GM21529 (cell line): ENCODE data around the gene JAKMIP1.
A peak's percentile ranks its signal among the peaks of the same experiment; 100 is the strongest.
"Not testable (repeated sequence)": the region's sequence is repeated elsewhere in the genome, so short reads cannot be mapped to it uniquely, and the experiment has no call there.

Source experiments
- ATAC-seq: cut with Tn5 transposase; IDR thresholded peaks from one replicate; pipeline ENCODE4 v1.9.1; 2021; ENCODE audit not compliant: unreplicated experiment

Gene JAKMIP1

DNA sequence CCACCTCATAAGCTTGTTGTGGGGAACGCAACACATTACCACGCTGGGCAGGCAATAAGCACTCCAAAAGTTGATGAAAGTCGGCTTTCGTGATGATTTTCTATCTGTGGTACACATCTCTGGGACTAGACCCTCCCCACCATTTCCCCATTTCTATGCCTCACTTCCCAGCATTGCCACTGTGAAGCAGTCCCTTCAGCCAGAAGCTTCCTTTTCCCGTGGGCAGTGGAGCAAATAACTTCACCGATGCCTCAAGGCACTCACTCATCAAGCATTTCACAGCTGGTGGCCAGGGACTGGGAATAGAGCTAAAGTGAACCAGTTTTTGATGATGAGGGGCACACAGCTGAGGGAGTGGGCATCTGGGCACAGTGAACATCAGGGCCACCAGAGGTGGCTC, 201.0 kb downstream of the JAKMIP1 start:
- ATAC-seq = no peak

DNA sequence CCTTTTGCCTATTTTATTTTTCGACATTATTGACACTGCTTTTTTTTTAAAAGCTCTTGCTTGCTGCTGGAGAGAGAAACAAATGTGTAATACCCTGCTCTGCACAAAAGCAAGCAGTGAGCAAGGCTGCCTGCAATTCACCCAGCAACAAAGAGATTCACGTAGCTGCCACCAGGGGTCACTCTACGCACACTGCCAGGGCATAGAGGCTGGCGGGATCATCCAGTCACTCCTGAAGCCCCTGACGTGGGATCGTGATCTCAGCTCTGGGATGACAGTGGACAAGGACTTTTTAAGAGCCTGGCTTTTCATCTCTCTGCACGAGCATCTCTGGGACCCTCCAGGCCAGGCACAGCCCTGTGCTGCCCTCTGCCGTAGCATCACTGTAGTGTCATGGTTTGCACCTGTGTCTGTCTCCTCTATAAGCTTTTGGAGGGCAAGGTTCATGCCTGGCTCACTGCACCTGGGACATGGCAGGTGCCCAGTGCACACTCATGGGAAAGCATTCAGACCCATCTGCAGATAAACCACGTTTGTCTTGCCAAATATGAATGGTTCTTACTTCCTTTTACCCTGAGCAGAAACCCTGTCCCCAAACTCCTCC, 201.9 kb downstream of the JAKMIP1 start:
- ATAC-seq = peak; percentile 82

DNA sequence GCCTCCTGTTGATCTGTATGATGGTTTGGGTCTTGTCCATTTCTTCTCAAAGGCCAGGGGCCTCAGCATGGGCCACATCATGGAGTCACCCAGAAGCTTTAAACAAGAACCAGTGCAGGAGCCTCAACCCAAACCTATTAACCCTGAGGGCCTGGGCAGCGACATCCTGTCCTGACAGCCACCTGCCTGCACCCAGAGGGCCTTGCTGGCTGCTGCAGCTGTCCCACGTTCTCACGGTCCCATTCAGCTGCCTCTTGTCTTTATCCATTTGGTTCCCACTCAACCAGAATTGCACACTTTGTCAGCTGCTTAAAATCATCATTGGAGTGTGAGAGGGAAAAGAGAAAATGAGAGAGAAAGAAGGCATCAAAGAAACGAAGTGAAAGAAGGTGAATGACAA, 203.7 kb downstream of the JAKMIP1 start:
- no peak for ATAC-seq

DNA sequence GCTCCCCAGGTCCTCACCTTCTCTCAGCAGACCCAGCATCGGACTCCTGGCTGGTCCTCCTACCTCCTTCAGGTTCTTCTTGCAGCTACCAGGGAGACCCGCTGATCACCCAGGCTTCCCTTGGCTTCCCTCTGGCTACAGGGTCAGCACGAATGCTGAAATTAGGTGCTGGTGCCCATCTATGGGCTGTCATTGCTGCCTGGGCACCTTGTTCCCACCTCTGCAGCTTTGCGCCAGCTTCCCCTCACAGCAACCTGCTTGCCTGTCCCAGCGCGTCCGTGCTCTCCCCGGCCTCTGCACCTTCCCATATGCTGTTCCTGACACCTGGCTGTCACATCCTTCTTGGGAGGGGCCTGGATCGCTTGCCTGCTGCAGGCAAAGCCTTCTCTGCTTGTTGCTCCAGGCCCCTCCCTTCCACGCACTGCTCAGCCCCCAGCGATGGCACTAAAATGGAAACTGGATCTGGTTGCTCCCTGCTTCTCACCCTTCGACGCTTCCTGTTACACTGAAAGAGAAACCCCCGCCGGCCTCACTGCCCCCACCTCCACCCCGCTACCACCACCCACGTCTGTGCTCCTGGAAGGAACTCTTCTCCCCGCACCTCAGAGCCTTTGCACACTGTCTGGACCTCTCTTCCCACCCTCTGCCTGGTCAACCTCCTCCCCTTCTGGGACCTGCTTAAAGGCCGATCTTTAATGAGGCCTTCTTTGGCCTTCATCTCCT, 204.3 kb downstream of the JAKMIP1 start:
- ATAC-seq = no peak

DNA sequence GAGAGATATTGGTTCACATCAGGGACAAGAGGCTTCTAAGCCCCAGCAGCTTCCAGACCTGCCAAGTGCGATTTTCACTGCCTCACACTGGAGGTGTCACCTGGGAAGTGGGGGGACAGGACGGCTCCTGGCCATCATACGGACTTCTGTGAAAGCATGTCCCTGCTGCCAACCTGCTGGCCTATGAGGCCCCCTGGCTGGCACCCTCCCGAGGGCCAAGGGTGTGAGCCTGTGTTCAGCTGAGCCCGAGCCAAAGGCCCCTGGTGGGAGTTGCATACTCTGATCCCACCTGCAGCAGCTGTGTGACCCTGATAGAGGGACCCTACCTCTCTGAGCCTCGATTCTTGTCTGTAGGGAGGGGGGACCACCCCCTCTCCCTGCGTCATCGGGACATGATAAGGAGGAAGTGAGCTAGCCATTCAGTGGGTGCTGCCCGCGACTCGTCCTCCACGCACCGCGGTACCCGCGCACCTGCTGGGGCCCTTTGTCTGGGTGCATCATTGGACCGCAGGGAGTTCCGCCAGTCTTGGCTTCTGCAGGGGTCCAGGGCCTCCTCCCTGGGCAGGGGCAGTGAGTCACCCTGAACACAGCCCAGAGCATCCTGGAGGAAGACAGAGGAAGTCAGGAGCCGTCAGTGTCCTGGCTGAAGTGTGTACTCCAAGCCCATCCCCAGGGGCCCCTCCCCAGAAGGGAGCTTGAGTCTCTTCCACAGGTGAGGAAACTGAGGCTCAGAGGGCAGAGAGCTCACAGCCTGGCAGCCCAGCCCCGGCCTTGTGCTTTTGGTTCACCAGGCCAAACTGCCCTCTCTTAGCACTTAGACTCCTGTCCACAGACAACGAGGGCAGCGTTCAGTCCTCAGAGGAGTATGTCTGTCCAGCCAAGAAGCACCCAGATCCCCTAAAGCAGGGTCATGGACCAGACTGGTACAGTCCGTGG, 206.2 kb downstream of the JAKMIP1 start:
- ATAC-seq = no peak

DNA sequence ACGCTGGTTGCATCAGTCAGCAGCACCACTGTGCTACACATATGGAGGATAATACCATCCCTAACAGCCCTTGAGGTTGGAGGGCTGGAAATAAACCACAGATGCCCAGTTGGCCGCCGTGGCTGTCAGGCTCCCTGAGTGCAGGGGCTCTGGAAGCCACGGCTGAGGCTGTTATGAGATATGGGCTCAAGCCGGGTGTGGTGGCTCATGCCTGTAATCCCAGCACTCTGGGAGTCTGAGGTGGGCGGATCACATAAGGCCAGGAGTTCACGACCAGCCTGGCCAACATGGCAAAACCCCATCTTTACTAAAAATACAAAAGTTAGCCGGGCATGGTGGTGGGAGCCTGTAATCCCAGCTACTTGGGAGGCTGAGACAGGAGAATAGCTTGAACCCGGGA, 207.0 kb downstream of the JAKMIP1 start:
- not testable (repeated sequence) for ATAC-seq

DNA sequence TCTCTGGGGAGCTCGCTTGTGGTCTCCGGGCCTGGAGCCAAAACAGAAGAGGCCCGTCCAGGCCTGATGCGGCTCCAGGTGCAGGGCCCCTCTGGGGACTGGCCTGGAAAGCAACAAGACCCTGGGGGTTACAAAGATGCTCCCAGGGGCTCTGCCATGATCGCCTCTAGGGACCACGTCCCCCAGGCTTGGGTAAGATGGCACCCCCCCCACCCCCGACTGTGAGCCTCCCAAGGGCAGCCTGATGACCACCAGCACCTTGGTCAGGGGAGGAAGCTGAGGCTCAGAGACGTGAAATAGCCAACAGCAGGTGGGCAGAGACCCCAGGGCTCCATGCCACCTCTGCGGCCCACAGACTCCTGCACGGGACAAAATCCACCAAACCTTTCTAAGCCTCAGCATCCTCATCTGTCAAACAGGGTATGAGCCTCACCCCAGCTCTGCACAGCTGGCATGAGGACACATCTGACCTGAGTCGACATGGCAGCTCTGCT, 207.5 kb downstream of the JAKMIP1 start:
- ATAC-seq = no peak

DNA sequence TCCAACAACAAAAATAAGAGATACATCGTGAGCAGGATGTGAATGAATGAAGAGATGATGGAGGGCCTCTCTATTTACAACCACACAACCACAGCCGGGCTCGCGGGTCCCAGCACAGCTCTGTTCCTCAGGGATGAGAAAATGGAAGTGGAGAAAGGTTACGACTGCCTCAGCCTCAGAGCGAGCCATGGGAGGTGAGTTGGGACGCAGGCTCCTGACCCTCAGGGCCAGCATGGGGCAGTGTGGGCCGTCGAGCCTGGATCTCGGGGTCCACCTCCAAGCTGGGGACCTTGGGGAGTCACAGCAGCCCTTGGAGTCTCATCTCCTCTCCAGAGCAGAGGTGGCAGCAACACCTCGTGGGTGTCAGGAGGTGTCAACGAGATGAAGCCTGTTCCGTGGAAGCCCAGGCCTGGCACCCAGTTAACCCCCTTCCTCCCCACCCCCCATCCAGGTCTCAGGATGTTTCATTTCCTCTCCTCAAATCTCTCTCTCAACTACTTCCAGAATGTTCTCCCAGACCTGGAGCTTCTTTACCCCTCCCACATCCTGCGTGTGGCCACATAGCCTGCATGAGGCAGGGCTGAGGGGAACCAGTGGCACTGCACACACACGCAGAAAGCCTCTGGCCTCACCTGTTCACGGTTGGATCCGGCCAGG, 208.1 kb downstream of the JAKMIP1 start:
- no peak for ATAC-seq

DNA sequence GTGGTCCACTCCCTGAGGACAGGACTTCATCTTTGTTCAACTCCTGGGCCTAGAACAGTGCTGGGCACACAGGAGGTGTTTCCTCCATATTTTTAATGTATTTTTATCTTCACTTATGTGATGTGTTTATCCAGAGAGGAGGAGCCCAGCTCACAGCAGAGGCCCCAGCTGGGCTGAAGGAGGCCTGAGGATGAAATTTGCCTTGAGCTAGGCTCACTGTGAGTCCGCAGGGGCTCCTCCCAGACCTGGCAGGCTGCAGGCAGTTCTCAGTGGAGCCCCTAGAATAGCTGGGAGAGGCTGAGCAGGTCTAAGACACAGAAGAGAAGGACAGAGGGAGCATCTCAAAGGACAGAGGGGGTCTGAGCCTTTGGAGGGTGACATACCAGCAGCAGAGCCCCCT, 208.9 kb downstream of the JAKMIP1 start:
- ATAC-seq = no peak

DNA sequence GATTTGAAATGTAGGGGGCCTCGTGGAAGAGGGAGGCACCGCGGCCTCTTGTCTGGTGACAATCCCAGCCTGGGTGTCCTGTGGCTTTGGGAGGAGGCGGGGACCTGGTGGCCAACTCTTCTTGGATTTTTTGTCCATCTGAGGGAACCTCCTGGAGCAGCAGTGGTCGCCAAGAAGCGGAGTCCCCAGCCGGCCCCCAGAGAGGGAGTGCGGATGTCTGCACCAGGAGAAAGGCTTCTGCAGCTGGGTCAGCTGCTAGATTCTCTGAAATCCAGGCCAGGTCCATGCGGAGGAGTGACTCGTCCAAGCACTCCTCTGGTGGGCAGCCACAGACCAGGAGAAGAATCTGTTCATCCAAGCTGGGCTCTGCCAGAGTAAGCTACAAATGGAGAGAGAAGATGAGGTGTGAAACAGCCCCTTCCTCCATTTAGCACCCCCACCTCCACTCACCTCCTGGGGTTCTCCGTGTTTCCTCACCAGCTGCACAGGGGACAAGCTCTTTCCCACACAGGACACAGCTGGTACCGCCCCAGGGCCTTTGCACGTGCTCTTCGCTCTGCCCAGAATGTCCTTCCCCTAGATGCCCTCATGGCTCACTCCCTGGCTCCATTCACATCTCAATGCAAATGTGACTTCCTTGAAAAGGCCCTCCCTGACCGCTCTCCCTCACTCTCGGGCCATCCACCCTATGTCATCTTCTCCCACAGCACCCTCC, 209.7 kb downstream of the JAKMIP1 start:
- ATAC-seq = no peak

DNA sequence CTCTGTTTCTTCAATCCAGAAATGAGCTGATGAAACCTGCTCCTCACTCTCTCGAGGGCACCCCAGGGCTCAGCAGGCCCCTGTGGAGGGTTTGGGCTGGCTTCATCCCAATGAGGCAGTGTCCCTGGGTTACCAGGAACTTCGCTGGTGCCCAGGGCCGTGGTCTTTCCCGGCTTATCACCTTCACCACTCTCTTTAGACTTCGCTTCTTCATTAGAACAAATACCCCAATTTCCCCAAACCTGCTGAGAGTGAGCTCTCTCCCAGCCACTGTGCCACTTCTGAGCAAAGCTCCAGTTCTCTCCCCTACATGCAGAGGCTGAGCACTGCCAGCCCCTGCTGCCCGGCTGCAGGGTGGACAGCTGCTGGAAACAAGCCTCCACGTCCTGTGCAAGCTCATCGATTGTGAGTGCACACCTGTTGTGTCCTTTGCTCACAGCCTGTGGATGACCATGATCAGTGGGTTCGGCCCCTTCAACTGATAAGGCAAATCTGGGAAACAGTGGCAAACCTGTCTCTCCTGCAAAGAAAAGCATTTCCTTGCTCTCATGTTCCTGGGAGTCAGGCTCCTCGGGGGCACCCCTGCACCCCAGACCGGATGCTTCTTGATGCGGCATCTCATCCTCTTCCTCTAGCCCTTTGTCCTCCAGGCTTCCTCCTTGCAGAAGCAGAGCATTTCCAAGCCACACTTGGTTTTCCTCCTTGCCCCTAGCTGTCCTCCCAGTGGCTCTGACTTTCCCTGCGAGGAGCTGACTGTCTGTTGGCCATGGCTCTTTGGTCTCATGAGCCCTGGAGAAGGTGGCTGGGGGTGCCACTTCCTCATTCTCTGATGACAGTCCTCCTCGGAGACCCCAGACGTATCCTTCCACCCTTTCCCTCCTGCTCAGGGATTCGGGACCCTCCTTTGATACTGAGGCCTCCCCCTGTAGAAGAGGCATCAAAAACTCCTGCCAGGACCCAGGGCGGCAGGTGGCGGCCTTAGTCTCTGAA, 210.8 kb downstream of the JAKMIP1 start:
- ATAC-seq = no peak

DNA sequence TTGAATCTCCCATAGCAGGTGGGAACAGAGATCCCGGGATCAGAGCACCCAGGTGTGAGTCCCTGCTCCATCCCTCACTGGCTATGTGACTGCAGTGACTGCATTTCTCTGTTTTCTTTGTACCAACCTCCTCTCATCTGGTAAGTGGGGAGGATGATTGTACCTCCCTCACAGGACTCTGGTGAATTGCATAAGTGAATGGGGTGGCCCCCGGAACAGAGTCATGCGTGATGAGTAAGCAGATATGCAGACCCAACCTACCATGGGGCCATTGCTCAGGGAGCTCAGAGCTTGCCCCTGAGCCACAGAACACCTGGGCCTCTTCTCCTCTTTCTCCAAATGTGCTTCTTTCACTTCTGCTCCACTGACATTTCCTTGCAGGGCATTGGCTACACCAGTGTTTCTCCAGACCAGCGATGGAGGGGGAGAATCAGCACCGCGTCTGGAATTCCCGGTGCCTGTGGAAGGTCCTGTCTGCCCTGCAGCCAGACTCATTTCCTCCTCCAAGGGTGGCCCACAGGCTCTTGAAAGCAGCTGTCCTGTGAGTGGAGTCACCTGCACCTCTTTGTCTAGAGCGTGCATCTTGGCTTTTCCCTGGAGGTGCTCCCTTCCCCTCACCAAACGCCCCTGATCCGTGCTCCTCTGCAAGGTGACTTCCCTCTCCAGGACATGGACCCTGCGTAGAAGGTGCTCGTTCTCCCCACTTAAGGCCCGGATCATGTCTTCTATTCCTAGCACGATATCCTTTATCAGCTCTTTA, 212.1 kb downstream of the JAKMIP1 start:
- ATAC-seq = no peak

DNA sequence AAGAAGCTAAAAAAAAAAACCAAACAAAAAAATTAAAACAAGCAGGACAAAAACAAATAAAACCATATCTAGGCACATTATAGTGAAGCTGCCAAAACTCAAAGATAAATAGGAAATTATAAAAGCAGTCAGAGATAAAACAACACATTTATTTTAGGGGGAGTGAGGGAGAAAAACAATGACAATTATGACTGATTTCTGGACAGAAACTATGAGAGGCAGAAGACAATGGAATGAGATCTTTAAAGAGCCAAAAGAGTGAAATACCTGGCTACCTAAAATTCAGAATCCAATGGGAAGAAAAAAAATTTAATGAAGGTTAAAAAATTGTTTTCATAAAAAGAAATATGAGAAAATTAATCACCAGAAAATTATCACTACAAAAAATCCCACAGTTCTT, 215.5 kb downstream of the JAKMIP1 start:
- no peak for ATAC-seq

DNA sequence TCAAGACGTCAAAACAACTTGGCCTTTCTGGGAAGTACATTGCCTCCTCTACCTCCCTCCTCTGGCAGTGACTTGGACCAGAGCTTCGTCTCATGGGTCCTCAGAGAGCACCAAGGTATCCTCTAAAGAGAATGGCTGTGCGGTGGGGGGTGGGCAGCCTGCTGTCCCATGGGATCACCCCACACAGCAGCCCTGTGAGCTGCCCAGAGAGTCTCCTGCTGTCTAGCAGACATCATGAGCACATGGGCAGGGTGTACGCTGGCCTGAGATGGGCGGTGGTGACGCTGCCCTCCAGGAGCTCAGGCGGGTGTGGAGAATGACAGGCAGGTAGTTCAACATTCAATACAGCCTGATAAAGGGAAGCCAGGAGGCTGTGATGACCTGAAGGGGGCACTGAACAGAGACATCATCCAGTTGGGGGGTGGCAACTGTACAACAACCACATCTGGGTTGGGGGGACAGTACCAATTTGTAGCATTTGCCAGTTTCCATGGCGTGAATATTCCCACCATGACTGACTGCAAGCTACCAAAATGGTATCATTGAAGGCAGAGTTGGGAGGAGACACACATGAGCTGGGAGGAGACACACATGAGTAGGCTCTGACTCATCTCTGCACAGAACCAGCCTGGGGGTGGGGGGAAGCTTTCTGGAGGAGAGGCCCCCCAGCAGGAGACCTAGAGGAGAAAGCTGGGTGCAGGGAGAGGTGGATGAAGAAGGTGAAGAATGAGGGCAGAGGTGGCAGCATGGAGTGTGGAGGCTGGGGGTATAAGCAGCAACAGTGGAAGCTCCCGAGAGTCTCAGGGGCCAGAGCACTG, 218.0 kb downstream of the JAKMIP1 start:
- no peak for ATAC-seq

DNA sequence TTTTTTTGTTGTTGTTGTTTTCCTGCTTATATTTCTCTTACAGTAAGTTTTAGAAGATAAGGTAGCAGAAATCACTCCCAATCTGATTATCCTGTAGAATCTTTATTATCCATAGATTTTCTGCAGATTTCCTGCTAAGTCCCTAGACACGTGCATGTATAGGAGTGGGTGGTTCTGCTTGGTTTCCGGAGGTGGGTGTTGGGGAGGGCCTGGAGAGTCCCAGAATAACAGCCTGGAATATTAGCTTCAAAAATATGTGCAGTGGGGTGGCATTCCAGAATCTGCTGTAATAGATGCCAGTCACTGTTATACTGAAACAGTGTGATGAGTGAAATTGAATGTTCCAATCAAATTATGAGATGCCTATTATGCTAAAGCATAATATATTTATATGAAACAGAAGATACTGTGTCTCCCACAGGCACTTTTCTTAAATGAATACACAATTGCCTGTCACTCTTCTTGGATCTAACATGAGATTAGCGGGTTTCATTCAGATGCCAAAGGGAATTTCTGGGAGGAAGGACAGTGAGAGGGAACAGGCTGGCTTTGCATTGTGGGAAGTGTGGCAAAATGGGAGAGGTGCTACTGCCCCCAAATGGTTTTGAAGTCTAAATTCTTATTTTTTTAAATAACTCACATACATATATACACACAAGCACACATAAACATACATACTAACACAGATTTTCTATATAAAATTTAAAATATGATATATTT, 219.8 kb downstream of the JAKMIP1 start:
- ATAC-seq = no peak

DNA sequence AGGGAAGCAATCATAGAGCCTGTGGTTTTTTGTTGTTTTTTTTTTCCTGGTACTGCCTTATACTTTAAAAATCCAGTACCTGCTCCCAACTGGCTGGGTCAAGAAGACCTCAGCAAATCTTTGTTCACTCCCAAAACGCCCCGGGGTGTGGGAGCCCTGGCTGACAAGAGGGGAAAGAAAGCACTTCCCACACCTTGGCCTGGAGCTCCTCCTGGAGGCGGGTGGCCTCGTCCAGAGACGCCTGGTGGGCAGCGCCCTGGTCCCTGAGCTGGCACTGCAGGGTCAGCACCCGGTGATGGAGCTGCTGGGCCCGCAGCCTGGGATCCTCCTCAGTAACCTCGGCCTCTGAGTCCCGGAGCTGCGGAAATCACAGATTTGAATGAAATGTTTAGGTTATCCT, 220.4 kb downstream of the JAKMIP1 start:
- no peak for ATAC-seq

DNA sequence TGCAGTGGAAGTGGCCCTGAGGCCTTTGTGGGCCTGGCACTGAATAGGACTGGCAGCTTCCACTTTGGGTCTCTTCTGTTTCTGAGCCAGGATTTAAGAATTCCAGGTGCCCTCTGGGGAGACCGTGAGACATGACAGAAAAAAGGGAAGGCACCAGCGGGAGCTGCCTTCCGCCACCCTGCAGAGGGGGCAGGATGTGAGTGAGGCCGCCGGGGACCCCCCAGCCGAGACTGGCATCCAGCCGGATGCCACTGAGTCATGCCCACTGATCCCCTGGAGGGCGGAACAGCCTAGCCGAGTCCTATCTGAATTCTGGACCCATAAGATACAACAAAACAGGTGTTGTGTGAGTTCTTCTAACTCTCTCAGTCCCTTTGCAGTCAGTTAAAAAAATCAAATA, 223.4 kb downstream of the JAKMIP1 start:
- ATAC-seq = no peak
